ENCODE data around the gene SEL1L2. TPM values are rescaled to one million over a fixed set of nuclear protein-coding genes. Genes with fewer than 3 reads are reported as not detected.

Gene SEL1L2
- polyA plus RNA-seq, 1 experiment = not detected

DNA sequence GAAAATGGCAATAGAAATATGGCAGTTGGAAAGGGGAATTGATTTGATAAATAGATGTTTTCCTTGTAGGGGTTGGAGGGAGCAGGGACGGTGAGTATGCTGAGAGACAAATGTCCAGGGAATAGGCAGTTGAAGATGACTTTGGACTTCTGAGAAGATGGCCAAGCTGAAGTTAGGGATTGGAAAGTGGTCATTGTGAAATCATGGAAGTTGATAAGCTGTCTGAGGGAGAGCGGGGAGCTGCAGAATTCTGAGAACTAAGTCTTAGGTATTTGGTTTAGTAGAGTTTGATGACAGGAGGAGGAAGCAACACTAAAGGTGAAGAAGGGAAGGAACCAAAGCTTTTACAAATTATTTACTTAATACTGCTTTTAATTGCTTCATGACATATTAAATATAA lies 190.4 kb downstream of the SEL1L2 start:
- Histone ChIP-seq H3K27me3 (ENCODE audit: control insufficient read depth, insufficient read depth, low read length) (no peaks in the 10 kb centered on the region), H3K27ac (ENCODE audit: low read depth, low read length) (no peak overlapping the region), H3K9me3 (ENCODE audit: control insufficient read depth, insufficient read depth, low read length) (no peaks in the 10 kb centered on the region), H3K4me3 (ENCODE audit: low read depth, low read length) (no peak overlapping the region)
- CTCF ChIA-PET = interaction anchor here (1.9 to 6.7 kb wide), 3 partner anchors 12 to 27 kb away, joined by 5 to 40 read pairs (median 30); no protein-coding TSS in a partner anchor
- TF ChIP-seq, protein P1, sequence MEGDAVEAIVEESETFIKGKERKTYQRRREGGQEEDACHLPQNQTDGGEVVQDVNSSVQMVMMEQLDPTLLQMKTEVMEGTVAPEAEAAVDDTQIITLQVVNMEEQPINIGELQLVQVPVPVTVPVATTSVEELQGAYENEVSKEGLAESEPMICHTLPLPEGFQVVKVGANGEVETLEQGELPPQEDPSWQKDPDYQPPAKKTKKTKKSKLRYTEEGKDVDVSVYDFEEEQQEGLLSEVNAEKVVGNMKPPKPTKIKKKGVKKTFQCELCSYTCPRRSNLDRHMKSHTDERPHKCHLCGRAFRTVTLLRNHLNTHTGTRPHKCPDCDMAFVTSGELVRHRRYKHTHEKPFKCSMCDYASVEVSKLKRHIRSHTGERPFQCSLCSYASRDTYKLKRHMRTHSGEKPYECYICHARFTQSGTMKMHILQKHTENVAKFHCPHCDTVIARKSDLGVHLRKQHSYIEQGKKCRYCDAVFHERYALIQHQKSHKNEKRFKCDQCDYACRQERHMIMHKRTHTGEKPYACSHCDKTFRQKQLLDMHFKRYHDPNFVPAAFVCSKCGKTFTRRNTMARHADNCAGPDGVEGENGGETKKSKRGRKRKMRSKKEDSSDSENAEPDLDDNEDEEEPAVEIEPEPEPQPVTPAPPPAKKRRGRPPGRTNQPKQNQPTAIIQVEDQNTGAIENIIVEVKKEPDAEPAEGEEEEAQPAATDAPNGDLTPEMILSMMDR (IDR thresholded peaks at IDR 0.05; ENCODE audit: low read depth, low read length) = no peak
- DNase-seq (ENCODE audit: low read depth, low spot score) = no peak
- POLR2A ChIA-PET = interaction anchor here (1.1 kb wide), 1 partner anchor 15 kb away, joined by 3 read pairs; the partner anchor contains the start of genes ESF1 and NDUFAF5

Small RNAs within 50 kb of the gene (small RNA-seq; reads per million reads assigned to genes)
- gene RNU6-278P (ENCODE audit: insufficient read length, low read depth) (not detected), gene RPS3P1 (ENCODE audit: insufficient read length, low read depth) (not detected)

Other genes starting within 250 kb of the SEL1L2 start
- gene ESF1, start 205.7 kb downstream of the SEL1L2 start, polyA plus RNA-seq (2011; rRNA removed) = 3.8 and 6.2 TPM in 2 replicates
- 18.4 and 24.1 TPM in 2 replicates for gene NDUFAF5, start 205.6 kb downstream of the SEL1L2 start, polyA plus RNA-seq (2011; rRNA removed)
- gene MACROD2, start 4.9 kb upstream of the SEL1L2 start, polyA plus RNA-seq (2011; rRNA removed) = 0.02 TPM in 1 of 2 replicates, not detected in the other

All from AG04450 (cell line).